NCI-H748 (cell line): ENCODE results near the gene LILRA6.
"Not testable (repeated sequence)": the region's sequence is repeated elsewhere in the genome, so short reads cannot be mapped to it uniquely, and the experiment has no call there.

Experiments
- DNase-seq: peaks from one replicate; lab custom pipeline; 2025; ENCODE audit not compliant: unreplicated experiment; lab: John Stamatoyannopoulos, UW

The LILRA6 gene

DNA sequence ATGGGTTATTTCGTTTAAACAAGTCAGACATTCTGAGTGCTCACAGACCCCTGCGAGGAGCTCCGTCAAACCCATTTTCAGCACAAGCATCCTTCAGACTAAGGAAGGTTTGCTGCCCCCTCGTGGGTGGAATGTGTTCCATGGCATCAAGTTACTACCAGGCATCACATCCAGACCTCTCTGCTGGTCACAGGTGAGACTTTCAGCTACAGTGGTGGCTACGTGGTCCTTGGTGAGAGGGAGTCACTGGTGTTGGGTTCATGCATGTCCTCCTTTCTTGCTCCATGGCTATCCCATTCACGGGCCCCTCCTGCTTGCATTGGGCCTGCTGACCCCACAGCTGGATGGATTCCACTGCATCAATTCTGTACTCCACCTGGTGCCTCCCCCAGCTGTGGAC, 23.5 kb upstream of the LILRA6 start:
- peak; percentile 82 for DNase-seq

DNA sequence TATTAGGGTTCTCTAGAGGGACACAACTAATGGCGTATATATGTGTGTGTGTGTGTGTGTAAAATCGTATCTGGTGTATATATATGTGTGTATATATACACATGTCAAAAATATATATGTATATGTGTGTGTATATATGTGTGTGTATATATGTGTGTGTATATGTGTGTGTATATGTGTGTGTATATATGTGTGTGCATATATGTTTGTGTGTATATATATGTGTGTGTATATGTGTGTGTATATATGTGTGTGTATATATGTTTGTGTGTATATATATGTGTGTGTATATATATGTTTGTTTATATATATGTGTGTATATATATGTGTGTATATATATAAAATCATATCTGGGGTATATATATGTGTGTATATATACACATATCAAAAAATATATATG, 19.9 kb upstream of the LILRA6 start:
- DNase-seq, result no peak

DNA sequence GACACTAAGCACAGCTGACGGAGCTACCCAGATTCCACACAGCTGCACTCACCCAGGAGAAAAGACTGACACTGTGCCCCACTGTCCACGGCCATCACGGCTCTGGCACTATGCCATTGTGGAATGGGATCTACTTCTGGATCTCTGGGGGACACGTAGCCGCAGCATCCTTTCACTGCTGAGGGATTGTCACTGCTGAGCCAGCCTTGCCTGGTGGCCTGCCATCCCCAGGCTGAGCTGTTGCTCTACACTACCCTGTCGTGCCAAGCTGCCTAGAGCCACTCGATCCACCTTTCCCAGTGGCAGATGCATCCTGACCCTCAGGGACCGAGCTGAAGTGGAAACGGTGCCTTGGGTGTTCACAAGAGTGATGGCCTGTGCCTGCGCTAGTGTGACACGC, 19.5 kb upstream of the LILRA6 start:
- no peak for DNase-seq

DNA sequence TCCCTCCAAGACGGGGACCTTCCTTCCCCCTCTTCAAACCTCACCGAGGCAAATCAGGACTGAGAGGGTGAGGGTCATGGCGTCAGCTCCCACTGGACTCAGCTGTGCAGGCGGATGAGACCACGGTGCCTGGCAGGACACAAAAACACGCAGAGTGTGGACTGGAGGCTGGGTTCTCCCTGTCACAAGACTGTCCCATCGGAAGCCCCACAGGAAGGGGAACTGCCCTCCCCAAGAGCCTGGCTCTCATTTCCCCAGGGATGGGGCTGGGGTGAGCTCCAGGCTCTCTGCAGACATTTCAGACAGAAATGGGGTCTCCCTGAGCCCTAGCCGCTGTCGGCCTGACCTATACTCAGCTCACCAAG, 14.5 kb upstream of the LILRA6 start, which contains the start of gene LILRB5:
TSS of gene LILRB5 (minus strand) at position 158 of the 365 bp plus-strand sequence. CDS start at position 78, 80 bp downstream.
- no peak for DNase-seq

DNA sequence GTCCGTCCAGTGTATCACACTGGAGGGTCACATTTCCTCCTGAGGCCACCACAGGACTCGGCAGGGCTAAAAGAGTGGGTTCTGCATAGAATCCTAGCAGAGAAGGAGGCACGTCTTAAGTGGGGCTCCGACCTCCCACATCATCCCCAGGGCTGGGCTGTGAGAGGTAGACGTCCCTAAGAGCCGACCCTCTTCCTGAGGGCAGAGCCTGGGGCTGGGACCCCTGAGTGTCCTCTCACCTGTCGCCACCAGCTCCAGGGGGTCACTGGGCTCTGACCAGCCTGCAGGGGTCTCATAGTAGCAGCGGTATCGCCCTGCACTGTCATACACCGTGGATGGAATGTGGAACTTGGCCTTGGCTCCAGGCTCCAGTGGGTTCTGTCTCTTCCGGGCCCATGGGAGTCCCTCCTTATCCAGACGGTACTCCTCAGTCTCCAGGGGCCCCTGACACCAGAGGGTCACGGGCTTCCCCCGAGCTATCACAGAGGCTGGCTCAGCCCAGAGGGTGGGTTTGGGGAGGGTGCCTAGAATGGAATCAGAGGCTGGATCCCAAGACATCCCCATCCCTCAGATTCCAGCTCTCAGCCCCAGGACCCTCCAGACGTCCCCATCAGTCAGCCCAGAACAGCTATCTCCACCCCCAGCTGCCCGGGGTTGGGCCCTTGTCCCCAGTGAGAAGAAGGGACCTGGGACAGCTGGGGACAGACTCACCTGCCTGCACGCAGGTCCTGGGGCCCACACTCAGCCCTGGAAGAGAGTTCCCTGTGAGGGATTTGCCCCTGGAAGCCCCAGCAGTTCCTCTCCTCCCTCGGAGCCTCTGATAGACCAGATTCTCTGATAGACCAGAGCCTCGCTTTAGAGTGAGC, 13.9 kb upstream of the LILRA6 start:
- no peak for DNase-seq

DNA sequence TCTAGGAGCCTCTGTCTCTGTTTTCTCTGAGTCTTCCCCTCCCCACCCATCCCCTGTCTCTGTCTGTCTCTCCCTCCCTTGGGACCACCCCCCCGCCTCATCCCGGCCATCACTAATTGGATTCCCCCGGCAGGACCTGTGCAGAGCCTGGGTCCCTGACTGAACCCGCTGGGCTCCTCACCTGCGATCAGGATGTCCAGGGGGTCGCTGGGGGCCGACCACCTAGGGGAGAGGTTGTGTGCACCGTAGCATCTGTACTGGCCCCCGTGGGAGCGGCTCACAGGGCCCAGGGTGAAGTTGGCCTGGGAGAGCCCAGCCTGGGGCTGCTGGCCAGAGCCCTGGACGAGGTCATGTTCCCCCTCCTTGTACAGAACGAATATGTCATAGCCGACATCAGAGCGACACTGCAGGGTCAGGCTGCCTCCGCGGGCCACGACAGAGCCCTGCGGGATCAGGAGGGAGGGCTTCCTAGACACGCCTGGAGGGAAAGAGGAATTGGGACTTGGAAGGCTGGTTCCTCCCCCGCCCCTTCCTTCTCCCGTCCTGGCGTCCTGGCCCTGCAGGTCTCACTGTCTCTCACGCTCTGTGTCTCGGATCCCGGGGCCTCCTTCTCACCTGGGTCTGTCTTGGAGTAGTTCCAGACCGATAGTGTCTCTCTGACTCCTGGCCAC, 12.7 kb upstream of the LILRA6 start:
- DNase-seq, result no peak

DNA sequence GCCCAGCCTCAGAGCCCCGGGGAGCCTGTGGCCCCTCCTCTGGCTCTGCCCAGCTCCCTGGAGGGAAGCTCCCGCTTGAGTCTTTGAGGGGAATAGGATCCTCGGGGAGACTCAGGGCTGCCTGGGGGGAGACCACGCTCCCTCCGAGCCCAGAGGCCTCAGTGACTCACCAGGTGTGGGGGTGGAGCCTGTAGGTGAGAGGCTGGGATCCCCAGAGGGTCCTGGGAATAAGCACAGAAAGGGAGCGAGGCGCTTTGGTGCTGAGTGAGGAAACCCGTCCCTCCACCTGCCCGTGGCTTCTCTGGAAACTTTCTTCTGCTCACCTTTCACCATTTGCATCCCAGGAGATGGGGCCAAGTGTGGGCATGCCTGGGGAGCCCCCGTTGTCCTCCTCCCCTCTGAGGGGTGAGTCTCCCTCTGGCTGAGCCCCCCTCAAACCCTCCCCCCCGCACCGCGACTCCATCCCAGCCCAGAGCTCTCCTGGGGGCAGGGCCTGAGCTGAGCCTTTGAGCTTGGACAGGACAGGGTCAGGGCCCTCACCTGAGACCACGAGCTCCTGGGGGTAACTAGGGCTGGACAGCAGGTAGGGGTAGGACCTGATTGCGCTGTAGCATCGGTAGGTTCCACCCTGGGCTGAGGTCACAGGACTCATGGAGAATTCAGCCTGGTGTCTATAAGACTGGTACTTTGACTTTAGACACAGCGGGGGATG, 11.8 kb upstream of the LILRA6 start:
- DNase-seq, result no peak

DNA sequence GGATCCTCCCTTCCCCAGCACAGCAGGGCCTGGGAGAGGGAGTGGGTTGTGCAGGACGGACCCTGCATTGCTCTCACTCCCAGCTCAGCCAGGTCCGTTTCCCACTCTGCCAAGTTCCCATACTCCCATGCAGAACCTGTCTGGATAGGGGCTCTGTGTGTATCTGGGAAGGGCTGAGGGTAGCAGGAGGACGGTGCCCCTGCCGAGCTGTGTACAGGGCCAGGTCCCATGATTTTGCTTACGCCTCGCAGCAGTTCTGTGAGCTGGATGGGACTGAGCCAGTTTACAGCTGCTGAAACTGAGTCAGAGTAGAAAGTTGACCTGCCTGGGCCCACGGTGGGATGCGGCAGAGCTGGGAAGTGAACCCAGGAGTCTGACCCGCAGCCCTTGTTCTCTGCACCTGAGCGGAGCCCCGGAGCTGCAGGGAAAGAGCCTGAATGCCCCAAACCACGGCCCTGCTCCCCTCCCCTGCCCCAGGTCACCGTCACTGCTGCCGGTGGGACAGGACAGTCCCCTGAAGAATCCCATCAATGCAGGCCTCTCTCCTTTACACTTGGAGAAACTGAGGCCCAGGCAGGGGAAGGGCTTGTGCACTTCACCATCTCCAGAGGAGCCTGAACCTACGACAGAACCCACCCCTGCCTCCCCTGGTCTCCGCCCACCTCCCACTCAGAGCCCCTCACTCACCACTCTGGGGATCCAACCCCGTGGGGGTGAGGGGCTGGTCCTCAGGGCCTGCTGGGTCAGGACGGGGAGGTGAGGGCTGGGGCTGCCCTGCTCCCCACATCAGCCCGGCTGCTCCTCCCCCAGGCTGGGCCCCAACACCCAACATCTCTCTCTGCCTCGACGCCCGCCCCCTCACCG, 11.0 kb upstream of the LILRA6 start:
- no peak for DNase-seq

DNA sequence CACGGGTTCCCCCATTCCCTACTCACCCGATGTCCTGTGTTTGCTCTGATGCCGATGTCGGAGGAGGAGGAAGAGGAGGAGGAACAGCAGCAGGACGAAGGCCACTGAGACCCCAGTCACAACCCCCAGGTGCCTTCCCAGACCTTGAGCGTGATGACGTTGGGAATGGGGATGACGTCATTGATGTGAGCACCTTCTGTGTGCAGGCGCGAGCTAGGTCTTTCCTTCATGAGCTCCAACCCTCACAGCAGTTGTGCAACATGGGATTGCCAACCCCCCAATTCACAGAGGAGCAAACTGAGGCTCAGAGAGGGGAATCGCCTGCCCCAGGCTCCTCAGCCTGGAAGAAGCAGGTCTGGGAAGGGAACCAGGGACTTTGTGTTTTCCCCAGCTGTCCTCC, 10.3 kb upstream of the LILRA6 start:
- DNase-seq, result no peak

DNA sequence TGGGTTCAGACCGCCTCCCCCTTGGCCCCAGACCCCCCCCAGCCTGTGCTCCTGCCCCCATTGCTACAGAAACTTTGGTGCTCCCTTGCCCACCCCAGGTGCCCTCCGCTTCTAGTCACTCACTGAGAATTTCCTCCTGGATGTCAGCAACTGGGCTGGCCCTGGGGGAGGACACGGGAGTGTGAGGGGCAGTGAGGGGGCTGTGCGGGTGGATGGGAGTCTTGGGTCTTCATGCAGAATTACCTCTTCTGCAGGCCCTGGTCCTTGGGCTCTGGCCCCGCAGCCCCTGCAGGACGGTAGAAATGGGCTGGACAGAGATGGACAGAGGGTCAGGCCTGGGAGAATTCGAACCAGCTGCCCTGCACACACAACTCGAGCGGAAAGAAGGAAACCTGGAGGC, 9.7 kb upstream of the LILRA6 start:
- no peak for DNase-seq

DNA sequence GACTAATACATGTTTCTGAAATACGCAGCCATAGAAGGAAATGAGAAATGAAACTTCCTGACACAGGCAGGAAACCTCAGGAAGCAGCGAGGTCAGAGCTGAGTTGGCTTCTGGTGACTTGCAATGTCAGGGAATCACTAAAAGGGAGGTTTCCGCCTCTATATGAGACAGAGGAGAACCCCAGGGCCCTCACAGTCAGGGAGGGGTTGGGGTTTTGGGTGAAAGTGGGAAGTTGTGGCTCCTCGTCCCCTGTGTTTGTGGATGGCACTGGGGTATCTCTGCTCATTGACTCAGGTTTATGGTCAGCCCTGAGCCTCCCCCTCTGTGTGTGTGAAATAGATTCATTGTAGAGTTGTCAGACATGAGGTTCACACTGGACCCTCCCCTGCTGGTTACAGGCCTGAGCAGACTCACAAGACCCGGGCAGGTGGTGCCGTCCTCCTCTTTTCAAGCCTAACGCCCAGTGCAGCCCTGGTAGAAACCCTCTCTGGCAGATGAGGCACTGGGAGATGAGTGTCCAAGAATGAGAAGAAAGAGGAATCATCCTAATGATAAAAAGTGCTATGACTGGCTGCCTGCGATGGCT, 5.5 kb upstream of the LILRA6 start:
- DNase-seq, result no peak

DNA sequence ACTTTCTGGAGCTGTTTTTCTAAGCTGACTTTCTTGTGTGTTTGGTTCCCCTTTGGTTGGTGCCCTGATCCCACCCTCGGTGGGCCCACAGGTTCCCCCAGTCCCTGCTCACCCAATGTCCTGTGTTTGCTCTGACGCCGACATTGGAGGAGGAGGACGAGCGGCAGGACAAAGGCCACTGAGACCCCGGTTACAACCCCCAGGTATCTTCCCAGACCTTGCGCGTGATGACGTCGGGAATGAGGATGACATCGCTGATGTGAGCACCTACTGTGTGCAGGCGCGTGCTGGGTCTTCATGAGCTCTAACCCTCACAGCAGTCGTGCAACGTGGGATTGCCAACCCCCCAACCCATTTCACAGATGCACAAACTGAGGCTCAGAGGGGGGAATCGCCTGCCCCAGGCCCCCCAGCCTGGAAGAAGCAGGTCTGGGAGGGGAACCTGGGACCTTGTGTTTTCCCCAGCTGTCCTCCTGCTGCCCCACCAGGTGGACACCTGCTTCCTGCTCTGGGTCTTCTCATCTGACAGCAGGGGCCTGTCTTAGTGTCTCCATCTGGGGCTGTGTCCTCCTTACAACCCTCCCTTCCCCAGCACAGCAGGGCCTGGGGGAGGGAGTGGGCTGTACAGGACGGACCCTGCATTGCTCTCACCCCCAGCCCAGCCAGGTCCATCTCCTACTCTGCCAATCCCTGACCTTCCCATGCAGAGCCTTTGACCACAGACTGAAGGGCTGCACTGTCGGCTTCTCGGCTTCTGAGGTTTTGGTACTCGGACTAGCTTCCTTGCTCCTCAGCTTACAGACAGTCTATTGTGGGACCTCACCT, 4.7 kb upstream of the LILRA6 start:
- no peak for DNase-seq

DNA sequence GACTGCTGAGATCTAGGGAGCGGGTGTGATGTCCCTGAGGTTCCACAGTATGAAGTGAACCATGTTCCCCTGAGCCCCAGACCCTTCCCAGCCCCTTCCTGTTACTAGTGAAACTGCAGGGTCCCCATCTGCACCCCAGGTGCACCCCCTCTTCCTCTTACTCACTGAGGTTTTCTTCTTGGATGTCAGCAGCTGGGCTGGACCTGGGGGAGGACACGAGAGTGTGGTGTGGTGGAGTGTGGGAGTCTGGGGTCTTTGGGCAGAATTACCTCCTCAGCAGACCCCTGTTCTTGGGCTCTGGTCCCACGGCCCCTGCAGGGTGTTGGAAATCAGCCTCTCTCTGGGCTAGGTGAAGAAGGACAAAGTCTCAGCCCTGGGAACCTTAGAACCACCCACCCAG, 3.3 kb upstream of the LILRA6 start:
- DNase-seq, result no peak

DNA sequence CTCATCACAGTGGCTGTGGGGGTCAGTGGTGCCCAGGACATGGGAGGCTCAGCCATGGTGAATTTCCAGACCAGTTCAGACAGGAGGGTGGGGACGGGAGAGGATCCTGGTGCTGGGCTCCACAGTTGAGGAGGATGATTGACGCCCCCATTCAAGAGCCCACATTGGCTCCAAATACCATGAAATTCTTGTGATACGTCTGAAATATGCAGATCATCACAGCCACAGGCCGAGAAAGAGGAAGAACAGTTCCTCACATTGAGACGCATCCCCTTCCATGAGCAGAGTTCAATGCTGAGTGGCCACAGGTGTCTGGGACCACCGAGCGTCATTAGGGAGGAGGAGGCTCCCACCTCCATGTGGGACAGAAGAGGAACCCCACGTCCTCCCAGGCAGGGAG, 1.2 kb upstream of the LILRA6 start:
- not testable (repeated sequence) for DNase-seq

DNA sequence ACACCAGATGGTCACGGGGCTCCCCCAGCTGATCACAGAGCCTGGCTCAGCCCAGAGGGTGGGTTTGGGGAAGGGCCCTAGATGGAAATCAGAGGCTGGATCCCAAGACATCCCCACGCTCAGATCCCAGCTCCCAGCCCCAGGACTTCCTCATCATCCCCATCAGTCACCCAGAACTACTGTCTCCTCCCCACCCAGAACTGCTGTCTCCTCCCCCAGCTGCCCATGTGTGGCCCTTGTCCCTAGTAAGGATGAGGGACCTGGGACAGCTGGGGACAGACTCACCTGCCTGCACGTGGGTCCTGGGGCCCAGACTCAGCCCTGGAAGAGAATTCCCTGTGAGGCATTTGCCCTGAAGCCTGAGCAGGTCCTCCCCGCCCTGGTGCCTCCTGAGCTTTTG, 356 bp downstream of the LILRA6 start:
- not testable (repeated sequence) for DNase-seq

DNA sequence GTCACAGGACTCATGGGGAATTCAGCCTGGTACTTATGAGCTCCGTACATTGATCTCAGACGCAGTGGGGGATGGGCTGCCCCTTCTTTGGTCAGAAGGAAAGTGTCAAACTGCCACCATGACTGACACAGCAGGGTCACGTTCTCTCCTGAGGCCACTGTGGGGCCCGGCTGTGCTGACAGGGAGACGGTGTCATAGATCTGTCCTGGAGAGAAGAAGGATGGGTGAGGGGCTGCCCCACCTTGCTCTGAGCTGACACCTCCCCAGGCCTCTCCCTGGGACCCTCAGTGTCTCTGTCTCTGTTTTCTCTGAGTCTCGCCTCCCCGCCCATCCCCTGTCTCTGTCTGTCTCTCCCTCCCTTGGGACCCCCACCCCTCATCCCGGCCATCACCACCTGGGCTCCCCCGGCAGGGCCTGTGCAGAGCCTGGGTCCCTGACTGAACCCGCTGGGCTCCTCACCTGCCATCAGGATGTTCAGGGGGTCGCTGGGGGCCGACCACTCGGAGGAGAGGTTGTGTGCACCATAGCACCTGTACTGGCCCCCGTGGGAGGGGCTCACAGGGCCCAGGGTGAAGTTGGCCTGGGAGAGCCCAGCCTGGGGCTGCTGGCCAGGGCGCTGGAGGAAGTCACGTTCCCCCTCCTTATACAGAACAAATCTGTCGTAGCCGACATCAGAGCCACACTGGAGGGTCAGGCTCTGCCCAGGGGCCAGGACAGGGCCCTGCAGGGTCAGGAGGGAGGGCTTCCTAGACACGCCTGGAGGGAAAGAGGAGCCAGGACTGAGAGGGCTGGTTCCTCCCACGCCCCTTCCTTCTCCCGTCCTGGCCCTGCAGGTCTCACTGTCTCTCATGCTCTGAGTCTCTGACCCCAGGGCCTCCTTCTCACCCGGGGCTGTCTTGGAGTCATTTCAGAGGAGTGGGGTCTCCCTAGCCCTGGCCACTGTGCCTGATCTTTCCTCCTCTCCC, 1.9 kb downstream of the LILRA6 start:
- not testable (repeated sequence) for DNase-seq

DNA sequence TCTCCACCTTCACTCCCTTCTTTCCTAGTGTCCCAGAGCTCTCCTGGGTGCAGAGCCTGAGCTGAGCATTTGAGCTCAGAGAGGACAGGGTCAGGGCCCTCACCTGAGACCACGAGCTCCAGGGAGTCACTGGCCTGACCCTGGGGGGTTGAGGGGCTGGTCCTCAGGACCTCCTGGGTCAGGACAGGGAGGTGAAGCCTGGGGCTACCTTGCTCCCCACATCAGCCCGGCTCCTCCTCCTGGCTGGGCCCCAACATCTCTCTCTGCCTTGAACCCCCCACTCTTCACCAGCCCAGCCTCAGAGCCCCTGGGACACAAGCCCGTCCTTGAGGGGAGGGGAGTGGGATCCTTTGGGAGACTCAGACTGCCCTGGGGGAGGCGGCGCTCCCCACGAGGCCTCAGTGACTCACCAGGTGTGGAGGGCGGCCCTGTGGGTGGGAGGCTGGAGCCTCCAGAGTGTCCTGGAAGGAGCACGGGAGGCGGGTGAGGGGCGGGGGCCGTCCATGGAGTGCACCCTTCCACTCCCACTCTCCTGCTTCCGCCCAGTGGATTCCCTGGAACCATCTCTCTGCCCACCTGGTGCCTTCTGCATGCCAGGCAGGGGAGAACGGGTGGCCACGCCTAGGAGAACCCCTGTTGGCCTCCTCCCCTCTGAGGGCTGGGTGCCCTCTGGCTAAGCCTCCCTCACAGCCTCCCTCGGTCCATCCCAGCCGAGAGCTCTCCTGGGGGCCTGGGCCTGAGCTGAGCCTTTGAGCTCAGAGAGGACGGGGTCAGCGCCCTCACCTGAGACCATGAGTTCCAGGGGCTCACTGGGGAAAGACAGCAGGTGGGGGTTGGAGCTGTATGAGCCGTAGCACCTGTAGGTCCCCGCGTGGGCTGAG, 2.9 kb downstream of the LILRA6 start:
- DNase-seq, result not testable (repeated sequence)

DNA sequence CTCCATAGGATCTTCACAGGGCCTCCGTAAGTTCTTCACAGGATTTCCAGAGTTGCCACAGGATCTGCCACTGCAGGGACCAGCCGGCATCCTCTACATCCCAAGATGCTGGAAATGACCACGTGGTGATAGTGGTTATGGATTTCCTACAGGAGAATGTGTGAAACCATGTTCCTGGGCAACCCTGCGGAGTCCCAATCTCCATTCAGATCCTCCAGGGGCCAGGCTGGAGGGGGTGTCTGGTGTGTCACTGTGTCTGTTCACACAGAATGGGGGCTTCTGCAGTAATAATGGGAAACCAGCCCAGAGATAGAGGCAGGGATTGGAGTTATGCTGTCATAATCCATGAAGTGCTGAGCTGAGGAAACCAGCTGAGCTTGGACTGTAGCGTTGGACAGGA, 8.6 kb downstream of the LILRA6 start:
- DNase-seq, result no peak
